Activated T-helper 1 cell treated with anti-CD3 and anti-CD28 coated beads, Interleukin-12 subunit alpha, Interleukin-12 subunit beta, Interleukin-2, Interleukin-4 antibody, amounts not matched to agents 30 ng/mL and 10 ng/mL and 1 ng/mL, durations not matched to agents 14 hours and 24 hours and 36 hours (primary cell): Measurements from ENCODE around the gene UBE2O. TPM values are rescaled to one million over a fixed set of nuclear protein-coding genes. Genes with fewer than 3 reads are reported as not detected.

Experiments
- DNase-seq: peaks from one replicate; pipeline ENCODE4 v3.0.0; 2021; ENCODE audit warnings: low spot score
- H3K27ac Mint-ChIP-seq: one replicate; pipeline ENCODE4 v1.8.0; 2021; ENCODE audit warnings: mild to moderate bottlenecking, mixed read lengths
- H3K27me3 Mint-ChIP-seq: one replicate; pipeline ENCODE4 v1.8.0; 2022; ENCODE audit warnings: mild to moderate bottlenecking, moderate library complexity, mixed read lengths; ENCODE audit not compliant: insufficient read depth
- H3K36me3 Mint-ChIP-seq: one replicate; pipeline ENCODE4 v1.8.0; 2021; ENCODE audit warnings: low read depth, mixed read lengths
- H3K4me1 Mint-ChIP-seq: one replicate; pipeline ENCODE4 v1.8.0; 2021; ENCODE audit warnings: low read depth, mixed read lengths
- H3K4me3 Mint-ChIP-seq: one replicate; pipeline ENCODE4 v1.8.0; 2021; ENCODE audit warnings: mild to moderate bottlenecking, moderate library complexity, mixed read lengths
- H3K9me3 Mint-ChIP-seq: one replicate; pipeline ENCODE4 v1.8.0; 2021; ENCODE audit warnings: mixed read lengths
- intact Hi-C: fragments of 100-400 bp; cut with micrococcal nuclease; formaldehyde crosslinking; loops from one replicate; pipeline ENCODE4 v1.15.1; 2024
- total RNA-seq: library from RNA; stranded (reverse); gene quantifications from 2 replicates; pipeline ENCODE4 v1.2.3, GENCODE V29; 2022

UBE2O gene
- total RNA-seq, 1 donor from 2014 or later, result 45.1 TPM

DNA sequence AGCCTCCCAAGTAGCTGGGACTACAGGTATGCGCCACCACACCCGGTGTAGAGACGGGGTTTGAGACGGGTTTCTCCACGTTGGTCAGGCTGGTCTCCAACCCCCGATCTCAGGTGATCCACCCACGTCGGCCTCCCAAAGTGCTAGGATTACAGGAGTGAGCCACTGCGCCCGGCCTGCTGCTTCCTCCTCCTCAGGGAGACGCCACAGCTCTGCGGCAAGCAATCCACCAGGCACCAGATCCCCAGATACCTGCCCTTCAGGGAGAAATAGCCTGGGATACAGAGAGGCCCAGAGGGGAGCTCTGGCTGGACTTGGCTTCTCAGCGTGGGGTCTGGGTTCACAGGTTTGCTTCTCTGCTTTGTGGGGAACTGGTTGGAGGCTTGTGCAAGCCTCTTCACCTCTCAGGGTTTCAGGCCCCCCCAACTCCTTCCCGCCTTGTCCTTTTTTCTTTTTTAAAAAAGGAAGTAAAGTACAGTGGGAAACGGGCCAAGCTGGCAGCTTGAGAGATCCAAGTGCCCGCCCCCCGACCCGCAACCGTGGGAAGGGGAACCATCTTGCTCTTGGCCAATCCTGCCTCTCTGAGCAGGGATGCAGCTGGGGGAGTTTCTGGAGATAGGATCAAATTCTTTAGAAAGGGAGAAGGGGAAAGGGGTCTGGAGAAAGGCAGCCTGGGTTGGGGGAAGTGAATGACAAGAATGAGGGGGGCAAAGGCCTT is 71.2 kb downstream of the UBE2O start:
- Mint-ChIP-seq H3K4me1 (peaks cover 10% of the 10 kb centered on the region), H3K4me3 (peak overlapping the region; percentile 53), H3K27me3 (peaks cover 8% of the 10 kb centered on the region), H3K27ac (no peak overlapping the region), H3K36me3 (no peaks in the 10 kb centered on the region), H3K9me3 (no peaks in the 10 kb centered on the region)
- intact Hi-C loops, result loop anchor here (2.0 to 10.0 kb wide), 2 partner anchors 111 to 277 kb away; partner anchors contain the start of gene EXOC7
- no peak for DNase-seq

DNA sequence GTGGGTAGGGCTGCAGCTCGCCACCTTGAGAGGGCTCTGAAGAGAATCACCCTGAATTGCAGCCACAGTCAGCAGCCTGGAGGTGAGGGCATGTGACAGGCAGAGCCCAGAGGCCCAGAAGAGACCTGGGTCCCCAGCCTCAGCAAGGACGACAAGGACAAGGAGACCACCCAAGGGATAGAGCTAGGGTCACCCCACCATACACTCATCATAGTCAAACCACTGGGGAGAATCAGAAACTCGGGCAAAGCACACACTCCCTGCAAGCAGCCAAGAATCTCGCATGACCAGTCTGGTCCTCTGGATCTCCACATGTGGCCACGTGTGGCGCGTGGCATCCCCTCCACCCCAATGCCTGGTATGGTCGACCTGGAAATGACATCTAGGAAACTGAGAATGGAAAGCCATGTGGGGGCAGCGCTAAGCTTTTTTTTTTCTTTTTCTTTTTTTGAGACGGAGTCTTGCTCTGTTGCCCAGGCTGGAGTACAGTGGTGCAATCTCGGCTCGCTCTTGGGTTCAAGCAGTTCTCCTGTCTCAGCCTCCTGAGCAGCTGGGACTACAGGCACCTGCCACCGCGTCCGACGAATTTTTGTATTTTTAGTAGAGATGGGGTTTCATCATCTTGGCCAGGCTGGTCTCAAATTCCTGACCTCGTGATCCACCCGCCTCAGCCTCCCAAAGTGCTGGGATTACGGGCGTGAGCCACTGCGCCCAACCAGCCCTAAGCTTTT is 73.1 kb downstream of the UBE2O start:
- DNase-seq, result no peak
- no peaks in the 10 kb centered on the region for H3K36me3 Mint-ChIP-seq
- peaks cover 7% of the 10 kb centered on the region for H3K27me3 Mint-ChIP-seq
- H3K9me3 Mint-ChIP-seq, result no peaks in the 10 kb centered on the region
- intact Hi-C loops, result loop anchor here (10.0 kb wide), 1 partner anchor 275 kb away; the partner anchor contains the start of gene EXOC7
- peaks cover 10% of the 10 kb centered on the region for H3K4me1 Mint-ChIP-seq
- no peak overlapping the region for H3K4me3 Mint-ChIP-seq
- H3K27ac Mint-ChIP-seq, result no peak overlapping the region

DNA sequence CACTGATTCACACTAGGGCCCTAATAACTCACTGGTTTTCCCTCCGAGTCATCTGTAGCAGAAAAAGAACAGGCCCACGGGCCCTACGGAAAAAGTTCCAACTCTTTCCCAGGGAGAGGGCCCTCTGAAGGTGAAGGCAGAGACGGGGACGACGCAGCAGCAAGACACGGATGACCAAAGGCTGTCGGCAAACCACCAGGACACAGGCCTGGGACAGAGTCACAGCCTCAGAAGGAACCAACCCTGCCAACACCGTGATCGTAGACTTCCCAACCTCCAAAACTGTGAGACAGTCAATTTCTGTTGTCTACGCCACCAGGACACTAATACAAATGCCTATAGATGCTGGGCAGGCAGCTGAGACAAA is 73.7 kb downstream of the UBE2O start:
- no peak overlapping the region for H3K27ac Mint-ChIP-seq
- H3K9me3 Mint-ChIP-seq, result no peaks in the 10 kb centered on the region
- no peaks in the 10 kb centered on the region for H3K36me3 Mint-ChIP-seq
- DNase-seq, result no peak
- intact Hi-C loops, result no loop called here
- peaks cover 7% of the 10 kb centered on the region for H3K27me3 Mint-ChIP-seq
- H3K4me1 Mint-ChIP-seq, result peaks cover 10% of the 10 kb centered on the region
- H3K4me3 Mint-ChIP-seq, result no peak overlapping the region

GRCh38 chr17:76378548-76379274 is 74.2 kb downstream of the UBE2O start:
- Mint-ChIP-seq H3K4me1 (peaks cover 8% of the 10 kb centered on the region), H3K27me3 (peaks cover 7% of the 10 kb centered on the region), H3K27ac (no peak overlapping the region), H3K36me3 (no peaks in the 10 kb centered on the region), H3K9me3 (no peaks in the 10 kb centered on the region), H3K4me3 (no peak overlapping the region)
- intact Hi-C loops, result no loop called here
- no peak for DNase-seq

- Mint-ChIP-seq H3K4me3 (no peak overlapping the region), H3K27me3 (peaks cover 9% of the 10 kb centered on the region), H3K9me3 (no peaks in the 10 kb centered on the region), H3K4me1 (peaks cover 5% of the 10 kb centered on the region), H3K36me3 (no peaks in the 10 kb centered on the region), H3K27ac (no peak overlapping the region)
- intact Hi-C loops, result no loop called here
- no peak for DNase-seq
Measured at GRCh38 chr17:76376318-76377133, 76.4 kb downstream of the UBE2O start.

DNA sequence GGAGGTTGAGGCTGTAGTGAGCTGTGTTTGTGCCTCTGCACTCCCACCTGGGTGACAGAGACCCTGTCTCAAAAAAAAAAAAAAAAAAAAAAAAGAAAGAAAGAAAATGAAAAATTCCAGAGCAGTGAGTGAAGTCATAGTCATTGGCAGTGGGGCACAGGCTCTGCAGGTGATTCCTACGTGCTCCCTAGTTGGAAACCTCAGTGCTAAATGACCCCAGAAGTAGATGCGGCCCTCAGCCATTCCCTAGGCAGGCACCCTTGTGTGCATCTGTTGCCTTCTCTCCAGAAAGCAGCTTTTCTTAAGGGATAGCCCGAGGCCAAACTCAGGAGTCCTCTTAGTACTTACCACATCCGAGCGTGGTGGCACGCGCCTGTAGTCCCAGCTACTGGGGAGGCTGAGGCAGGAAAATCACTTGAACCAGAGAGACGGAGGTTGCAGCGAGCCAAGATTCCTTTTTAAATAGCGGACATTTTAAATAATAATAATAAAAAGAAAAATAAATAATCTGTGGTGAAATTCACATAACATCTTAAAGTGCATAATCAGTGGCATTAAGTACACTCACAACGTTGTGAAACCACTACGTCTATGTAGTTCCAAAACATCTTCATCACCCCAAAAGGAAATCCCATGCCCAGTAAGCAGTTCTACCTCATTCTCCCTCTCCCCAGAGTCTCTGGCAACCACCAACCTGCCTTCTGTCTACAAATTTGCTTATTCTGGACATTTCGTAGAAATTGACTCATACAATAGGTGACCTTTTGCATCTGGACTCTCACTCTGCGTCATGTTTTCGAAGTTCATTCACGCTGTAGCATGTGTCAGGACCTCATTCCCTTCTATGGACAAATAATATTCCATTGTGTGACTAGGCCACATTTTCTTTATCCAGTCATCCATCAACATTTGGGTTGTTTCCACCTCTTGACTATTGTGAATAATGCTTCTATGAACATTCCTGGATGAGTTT is 81.0 kb downstream of the UBE2O start:
- Mint-ChIP-seq H3K4me3 (no peak overlapping the region), H3K9me3 (no peaks in the 10 kb centered on the region), H3K36me3 (no peaks in the 10 kb centered on the region), H3K27ac (no peak overlapping the region), H3K27me3 (peaks cover 7% of the 10 kb centered on the region), H3K4me1 (no peaks in the 10 kb centered on the region)
- intact Hi-C loops, result no loop called here
- no peak for DNase-seq

GRCh38 chr17:76370261-76370993 is 82.5 kb downstream of the UBE2O start:
- intact Hi-C loops, result no loop called here
- Mint-ChIP-seq H3K4me1 (no peaks in the 10 kb centered on the region), H3K27ac (no peak overlapping the region), H3K36me3 (no peaks in the 10 kb centered on the region), H3K4me3 (no peak overlapping the region), H3K9me3 (no peaks in the 10 kb centered on the region), H3K27me3 (peaks cover 8% of the 10 kb centered on the region)
- no peak for DNase-seq

DNA sequence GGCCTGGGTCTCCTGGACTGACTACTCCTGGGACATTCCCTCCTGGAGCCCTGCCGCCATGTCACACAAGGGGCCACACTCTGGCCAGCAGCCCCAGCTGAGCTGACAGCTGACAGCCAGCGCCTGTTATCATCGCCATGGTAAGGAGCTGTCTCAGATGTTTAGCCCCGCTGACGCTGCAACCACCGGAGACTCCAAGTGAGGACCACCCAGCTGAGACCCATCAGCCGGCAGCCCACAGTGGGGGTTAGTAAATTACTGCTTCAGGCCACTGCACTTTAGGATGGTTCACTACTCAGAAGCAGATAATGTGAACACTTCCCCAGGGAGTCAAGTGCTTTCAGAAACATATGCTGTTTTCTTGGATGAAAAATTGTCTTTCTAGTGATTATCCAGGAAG is 83.1 kb downstream of the UBE2O start:
- peaks cover 6% of the 10 kb centered on the region for H3K27me3 Mint-ChIP-seq
- DNase-seq, result no peak
- no peaks in the 10 kb centered on the region for H3K4me1 Mint-ChIP-seq
- H3K9me3 Mint-ChIP-seq, result no peaks in the 10 kb centered on the region
- H3K36me3 Mint-ChIP-seq, result no peaks in the 10 kb centered on the region
- no peak overlapping the region for H3K4me3 Mint-ChIP-seq
- no peak overlapping the region for H3K27ac Mint-ChIP-seq
- intact Hi-C loops, result no loop called here

- Mint-ChIP-seq H3K4me3 (no peak overlapping the region), H3K27ac (no peak overlapping the region), H3K9me3 (no peaks in the 10 kb centered on the region), H3K4me1 (no peaks in the 10 kb centered on the region), H3K27me3 (peaks cover 6% of the 10 kb centered on the region), H3K36me3 (no peaks in the 10 kb centered on the region)
- intact Hi-C loops, result no loop called here
- no peak for DNase-seq
Measured at GRCh38 chr17:76369379-76369778, 83.6 kb downstream of the UBE2O start.

- Mint-ChIP-seq H3K9me3 (no peaks in the 10 kb centered on the region), H3K27ac (no peak overlapping the region), H3K36me3 (no peaks in the 10 kb centered on the region), H3K27me3 (peaks cover 3% of the 10 kb centered on the region), H3K4me1 (no peaks in the 10 kb centered on the region), H3K4me3 (no peak overlapping the region)
- intact Hi-C loops, result no loop called here
- DNase-seq, result no peak
Measured at GRCh38 chr17:76368545-76368944, 84.4 kb downstream of the UBE2O start.

DNA sequence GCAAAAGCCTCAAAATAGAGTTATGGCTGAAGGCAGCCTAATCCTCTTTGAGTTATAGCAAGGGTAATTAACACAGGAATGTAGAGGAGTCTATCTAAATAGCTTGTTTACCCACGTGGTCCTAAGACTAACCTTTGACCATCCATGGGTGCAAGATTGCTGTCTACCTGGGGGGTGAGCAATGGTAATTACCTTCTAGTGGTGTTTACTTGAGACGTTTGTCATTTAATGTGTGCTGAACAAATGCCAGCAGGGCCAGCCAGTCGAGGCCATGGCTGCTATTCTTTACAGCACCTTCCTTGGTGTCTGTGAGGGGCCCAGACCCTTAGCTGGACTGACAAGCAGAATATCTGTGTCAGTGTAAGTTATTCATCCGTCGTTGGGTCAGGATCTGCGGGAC is 85.3 kb downstream of the UBE2O start:
- Mint-ChIP-seq H3K27me3 (peaks cover 3% of the 10 kb centered on the region), H3K27ac (no peak overlapping the region), H3K36me3 (no peaks in the 10 kb centered on the region), H3K9me3 (no peaks in the 10 kb centered on the region), H3K4me3 (no peak overlapping the region), H3K4me1 (no peaks in the 10 kb centered on the region)
- intact Hi-C loops, result no loop called here
- DNase-seq, result no peak
